ENCODE data around the gene TIGD1.

Gene TIGD1

DNA sequence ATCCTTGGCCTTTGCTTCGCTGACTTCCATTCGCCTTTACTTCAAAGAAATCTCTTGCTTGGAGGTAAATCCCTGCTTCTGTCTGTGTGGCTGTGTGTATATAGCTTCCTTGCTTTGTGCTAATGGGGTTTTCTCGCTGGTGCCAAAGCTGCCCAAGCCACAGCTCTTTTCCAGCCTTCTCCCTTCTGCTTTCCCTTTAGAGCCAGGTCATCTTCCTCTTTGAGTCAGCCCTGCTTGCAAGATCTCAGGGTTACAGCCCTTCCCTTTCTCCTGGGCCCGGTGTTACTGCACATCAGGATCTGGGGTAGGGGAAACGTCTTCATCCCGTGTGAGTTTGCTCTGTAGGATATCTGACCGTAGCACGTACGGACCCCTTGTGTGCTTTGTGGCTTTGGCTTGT, 19.2 kb upstream of the TIGD1 start:
- DNase-seq: no peak

DNA sequence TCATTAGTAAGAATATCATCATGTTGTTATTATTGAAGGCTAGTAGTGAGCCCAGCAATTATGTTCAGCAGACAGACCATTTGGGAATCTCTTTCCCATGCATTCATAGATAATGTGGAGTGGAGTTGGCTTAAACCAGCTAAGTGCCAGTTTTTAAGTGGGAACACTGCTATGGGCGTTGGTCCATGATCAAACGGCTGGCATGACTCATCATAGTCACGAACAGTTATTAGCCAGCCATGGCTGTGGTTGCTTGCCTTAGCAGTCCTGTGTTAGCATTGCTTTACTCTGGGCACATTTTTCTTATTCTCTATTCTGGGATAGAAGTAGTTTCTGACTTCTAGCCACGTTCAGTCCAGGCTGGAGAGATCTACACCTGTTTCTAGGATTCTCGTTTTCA, 17.8 kb upstream of the TIGD1 start:
- no peak for DNase-seq

DNA sequence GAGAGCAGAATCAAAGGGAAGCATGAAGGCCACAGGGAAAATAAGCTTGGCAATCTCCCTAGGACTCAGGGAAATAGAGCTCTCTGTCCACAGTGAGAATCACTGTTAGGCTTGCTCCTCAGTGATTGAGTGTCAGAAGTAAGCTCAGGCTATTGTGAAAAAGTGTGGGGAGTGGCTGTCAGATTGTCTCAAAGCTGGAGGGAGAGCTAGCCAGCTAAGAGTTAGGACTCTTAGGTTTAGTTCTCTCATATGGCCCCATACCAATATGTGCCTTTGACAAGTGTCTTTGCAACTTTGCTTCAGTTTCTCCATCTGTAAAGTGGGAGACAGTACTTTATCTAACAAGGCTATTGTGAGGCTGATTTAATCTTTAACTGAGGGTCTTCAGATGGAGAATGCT, 17.4 kb upstream of the TIGD1 start:
- no peak for DNase-seq

DNA sequence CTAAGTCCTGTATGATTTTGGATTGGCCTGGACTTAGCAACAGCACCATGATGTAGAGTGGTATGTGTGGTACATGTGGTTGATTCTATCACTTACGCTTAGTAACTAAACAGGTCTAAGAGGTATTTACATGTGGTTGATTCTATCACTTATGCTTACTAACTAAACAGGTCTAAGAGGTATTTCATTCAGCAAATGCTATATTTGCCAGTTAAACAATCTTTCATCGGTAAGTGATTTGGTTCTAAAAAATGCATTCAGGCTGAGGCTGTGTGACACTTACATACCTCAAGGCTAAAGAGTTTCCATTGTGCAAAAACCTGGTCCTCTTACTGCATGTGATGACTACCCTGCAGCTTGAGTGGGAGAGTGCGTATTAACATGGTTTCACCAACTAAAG, 13.2 kb upstream of the TIGD1 start:
- DNase-seq: no peak

DNA sequence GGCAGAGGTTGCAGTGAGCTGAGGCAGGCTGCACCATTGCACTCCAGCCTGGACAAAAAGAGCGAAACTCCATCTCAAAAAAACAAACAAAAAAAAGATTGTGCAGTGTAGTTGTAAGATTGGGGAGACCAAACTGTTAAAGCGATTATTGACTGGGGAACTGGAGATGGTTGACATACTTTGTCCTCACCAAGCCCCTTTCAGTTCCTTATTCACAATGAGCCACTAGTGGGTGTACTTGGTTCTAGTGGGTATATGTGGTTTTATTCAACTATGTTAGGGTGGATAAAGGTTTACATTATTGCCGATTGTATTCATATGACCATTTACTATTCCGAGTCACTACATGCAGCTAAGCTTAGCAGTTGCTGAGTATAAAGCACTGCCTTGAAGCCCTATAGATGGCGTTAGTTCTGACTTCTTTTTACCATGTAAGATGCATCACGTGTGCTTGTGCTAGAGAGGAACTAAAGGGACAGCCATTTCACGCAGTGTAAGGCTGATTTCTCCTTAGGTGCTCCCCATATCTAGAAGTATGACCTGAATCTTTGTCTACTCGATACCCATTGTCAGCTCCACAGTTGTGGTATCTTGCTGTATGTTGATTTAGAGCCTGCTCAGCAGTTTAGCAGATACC, 12.3 kb upstream of the TIGD1 start:
- DNase-seq: no peak

DNA sequence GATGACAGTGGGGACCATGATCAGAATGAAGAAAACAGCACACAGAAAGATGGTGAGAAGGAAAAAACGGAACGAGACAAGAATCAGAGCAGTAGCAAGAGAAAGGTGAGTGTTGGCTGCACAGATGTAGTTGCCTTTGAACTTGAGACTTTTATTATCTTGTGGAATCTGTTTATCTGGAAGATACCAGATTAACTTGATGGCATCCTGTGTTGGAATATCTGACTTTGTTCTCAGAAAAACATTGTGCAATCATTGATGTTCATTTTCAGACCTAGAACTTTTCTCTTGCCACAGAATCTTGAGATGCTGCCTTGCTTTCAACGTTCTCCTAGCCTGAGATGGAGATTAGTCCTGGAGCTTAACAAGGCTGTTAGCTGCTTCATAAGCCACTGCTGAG, 6.1 kb upstream of the TIGD1 start:
- no peak for DNase-seq

DNA sequence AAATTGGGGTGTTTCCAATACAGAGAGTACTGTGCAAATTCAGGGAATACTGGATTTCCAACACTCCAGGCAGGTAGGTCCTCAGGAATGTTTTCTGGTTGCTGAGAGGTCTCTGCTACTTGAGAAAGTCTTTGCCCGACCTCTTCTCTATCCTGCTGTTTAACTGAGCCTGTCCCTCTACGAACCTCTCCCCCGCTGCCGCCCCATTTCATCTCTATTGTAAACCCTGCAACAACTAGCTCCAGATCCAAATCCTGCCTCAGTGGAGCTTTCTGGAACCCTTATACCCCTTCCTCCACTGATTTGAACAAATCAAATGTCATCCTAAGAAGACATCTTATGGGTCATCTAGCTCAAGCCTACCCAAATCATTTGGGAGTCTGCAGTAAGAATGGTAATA, 1.4 kb upstream of the TIGD1 start:
- DNase-seq: no peak

DNA sequence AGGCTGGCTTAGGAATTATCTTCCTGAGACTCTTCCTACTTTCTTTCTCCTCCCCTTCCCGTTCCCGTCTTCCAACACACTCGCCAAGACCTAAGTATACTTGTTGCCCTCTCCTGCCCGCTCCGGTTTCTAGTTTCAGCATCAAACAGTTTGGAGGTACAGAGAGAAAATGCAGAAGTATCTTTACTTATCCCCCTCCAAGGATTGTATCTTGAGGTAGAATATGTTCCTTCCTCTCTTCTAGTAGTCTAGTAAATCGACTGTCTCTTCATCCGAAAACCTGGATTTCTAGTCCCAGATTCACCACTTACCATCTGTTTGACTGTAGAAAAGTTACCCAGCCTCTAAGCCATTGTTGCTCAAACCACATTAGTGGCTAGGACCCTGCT, 887 bp upstream of the TIGD1 start:
- peak; percentile 34 for DNase-seq

DNA sequence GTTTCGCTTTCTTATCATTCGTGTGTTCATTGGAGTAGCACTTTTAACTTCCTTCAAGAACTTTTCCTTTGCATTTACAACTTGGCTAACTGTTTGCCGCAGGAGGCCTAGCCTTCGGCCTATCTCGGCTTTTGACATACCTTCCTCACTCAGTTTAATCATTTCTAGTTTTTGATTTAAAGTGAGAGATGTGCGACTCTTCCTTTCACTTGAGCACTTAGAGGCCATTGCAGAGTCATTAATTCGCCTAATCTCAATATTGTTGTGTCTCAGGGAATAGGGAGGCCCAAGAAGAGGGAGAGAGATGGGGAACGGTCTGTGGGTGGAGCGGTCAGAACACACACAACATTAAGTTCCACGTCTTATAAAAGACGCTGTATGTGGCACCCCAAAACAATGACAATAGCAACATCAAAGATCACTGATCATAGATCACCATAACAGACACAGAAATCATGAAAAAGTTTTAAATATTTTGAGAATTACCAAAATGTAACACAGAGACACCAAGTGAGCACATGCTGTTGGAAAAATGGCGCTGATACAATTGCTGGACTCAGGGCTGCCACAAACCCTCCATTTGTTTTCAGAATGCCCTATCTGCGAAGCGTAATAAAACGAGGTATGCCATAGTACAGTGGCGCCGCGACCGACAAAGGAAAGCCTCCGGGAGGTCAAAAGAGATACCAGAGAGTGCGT, 553 bp downstream of the TIGD1 start:
- peak; percentile 42 for DNase-seq

DNA sequence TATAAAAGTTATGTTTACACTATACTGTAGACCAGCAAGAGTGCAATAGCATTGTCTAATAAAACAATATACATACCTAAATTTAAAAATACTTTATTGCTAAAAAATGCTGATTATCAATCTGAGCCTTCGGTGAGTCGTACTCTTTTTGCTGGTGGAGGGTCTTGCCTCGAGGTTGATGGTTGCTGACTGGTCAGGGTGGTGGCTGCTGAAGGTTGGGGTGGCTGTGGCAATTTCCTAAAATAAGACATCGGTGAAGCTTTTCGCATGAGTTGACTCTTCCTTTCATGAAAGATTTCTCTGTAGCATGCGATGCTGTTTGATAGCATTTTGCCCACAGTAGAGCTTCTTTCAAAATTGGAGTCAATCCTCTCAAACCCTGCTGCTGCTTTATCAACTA, 2.4 kb downstream of the TIGD1 start:
- no peak for DNase-seq

DNA sequence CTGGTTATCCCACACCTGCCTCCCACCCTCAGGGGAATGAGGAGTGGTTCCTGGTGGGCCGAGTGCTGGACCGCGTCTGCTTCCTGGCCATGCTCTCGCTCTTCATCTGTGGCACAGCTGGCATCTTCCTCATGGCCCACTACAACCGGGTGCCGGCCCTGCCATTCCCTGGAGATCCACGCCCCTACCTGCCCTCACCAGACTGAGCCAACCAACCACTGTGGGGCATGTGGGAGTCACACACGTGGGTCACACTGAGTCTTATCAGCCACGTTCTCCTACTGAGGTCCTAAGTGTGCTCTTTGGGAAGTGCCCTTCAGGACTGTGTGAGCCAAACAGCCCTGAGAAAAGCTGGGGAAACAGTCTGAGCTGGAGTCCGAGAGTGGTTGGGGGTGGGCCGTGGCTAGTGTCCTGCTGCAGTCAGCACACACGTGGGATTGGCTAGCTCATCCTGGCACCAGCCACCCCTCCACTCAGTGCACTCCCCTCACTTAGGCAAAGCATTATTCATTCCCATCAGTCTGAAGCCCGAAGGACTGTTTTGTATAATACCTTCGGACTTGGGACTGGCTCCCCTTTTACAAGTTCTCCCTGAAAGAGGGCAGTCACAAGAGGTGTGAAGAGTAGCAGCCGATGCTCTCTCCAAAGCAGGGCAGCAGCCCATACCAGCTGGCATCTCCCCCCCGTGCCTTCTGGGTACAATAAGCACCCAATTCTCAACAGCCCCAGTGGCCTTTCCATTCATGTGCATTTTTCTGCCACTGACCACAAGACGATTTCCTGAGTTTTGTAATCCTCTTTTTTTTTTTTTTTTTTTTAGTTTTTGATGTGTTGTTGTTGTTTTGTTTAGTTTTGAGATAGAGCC, 4.6 kb downstream of the TIGD1 start:
- no peak for DNase-seq

DNA sequence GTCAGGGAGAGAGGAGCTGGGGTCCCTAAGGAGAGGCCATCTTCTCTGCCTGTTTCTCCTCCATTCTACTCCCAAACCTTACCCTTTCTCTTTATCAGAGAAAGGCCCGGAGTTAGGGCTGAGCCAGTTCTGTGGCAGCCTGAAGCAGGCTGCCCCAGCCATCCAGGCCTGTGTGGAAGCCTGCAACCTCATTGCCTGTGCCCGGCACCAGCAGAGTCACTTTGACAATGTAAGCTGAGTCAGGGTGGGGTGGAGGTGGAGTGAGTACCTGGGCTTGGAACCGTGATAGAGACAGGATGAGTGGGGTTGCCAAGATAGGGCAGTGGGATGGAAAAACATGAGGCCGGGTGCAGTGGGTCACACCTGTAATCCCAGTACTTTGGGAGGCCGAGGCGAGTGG, 5.7 kb downstream of the TIGD1 start:
- no peak for DNase-seq

DNA sequence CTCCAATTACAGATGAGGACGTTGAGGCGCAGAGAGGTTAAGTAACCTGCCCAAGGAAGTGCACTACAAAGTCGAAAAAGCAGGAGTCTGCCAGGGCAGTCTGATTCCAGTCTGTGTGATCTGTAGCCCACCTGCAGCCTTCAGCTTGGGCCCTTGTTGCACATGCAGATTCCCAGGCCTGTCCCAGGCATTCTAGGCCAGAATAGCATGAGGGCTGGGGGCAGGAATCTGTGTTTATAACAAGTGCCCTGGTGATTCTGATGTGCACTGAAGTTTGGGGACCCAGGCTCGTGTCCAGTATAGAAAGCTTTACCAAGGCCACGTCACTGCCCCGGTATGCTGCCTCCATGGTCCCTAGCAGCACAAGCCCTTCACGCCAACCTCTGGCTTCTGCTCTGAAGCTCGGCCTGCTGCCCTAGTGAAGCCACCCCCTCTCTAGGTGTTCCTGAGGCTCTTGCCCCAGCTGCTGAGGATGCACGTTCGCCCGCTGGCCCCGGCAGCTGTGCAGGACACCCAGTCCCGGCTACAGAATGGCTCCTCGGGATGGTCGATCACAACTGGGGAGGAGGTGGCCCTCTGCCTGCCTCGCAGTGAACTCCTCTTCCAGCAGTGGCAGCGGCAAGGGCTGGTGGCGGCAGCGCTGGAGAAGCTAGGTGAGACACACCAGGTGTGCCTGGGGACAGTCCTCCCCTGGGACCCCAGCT, 6.3 kb downstream of the TIGD1 start:
- no peak for DNase-seq

DNA sequence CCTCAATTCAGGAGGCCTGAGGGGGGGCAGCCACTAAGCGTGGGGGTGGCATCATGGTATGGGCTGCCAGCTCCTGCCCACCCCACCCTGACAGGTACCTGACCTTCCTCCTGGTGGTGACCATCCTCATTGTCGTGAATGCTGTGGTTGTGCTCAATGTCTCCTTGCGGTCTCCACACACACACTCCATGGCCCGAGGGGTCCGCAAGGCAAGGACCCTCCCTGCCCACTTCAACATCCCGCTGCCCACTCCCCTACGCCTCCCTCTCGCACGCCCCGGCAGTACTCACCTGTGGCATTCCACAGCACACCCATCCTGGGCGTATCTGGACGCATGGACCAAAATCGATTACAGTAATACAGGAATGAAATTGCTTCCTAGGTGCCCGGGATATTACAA, 6.9 kb downstream of the TIGD1 start:
- DNase-seq: no peak

DNA sequence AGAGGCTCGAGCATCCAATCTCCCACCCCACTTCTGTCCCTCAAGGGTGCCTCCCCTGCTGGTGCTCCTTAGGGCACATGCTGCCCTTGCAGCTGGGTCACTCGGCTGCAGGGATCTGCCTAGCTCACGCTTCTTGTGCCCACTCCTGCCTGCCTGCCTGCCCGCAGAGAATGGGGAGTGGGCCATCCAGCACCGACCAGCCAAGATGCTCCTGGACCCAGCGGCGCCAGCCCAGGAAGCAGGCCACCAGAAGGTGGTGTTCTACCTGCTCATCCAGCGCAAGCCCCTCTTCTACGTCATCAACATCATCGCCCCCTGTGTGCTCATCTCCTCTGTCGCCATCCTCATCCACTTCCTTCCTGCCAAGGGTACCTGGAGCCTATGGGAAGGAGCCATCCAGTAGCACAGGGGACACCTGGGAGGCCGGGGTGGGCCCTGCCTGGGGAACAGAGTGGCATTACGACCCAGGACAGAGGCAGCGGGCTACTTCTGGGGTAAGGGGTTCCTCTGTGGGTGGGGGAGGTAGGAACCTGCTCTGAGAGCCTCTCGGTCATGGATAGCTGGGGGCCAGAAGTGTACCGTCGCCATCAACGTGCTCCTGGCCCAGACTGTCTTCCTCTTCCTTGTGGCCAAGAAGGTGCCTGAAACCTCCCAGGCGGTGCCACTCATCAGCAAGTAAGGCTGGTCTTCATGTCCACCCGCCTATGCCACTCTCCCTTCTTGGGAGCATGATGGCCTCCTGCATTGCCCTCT, 7.5 kb downstream of the TIGD1 start:
- no peak for DNase-seq

DNA sequence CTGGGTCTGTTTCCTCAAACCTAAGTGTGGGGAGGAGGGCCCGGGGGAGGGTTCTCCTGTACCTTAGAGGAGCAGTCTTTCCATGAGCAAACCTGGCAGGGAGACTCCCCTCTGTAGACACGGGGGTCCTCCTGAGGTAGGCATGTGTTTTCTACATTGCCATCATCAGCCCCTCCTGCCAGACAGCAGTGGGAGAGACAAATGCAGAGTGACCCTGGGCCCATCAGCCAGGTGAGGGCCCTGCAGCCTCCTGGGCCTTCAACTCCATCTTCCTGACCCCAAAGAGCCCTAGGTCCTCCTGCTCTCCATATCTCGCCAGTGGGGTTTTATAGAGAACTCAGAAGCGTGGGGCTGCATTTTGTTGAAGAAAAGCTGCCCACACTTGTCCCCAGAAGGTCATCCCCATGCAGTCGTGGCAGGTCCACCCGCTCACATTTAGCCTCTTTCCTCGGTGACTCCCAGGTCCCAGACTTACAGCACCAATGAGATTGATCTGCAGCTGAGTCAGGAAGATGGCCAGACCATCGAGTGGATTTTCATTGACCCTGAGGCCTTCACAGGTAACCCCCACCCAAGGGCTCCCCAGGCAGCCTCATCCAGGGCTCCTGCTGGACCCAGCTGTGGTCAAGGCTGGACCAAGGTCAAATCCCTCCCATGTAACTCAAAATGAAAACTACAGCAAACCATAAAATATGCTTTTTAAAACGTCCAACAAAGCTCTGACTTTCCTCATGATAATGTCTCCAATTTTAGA, 8.2 kb downstream of the TIGD1 start:
- DNase-seq: no peak

DNA sequence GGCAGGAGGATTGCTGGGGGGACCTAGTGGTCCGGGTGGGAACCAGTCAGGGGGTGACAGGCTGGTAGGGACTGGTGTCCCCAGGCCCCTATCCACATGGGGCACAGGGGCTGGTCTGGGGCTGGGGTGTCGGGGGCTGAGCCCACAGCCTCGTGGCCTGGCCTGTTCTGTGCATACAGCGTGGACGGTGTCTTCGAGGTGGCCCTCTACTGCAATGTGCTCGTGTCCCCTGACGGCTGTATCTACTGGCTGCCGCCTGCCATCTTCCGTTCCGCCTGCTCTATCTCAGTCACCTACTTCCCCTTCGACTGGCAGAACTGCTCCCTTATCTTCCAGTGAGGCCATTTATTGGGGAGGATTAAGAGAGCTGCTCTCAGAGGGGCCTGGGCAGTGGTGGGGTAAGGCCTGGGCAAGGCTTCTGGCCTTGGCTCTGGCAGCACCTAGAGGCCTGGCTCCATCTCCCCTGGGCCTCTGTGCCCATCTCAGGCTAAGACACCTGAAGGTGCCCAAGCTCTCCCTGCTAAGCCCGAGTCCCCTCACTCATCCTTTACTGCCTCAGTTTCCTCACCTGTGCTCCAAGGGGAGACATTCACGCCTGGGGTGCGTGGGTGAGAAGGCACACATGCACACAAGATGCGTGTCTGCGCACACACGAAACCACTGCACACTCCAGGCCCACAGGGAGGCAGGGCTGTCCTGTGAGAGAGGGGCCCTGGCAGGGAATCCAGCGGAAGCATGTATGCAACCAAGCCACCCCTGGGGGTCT, 9.0 kb downstream of the TIGD1 start:
- no peak for DNase-seq

DNA sequence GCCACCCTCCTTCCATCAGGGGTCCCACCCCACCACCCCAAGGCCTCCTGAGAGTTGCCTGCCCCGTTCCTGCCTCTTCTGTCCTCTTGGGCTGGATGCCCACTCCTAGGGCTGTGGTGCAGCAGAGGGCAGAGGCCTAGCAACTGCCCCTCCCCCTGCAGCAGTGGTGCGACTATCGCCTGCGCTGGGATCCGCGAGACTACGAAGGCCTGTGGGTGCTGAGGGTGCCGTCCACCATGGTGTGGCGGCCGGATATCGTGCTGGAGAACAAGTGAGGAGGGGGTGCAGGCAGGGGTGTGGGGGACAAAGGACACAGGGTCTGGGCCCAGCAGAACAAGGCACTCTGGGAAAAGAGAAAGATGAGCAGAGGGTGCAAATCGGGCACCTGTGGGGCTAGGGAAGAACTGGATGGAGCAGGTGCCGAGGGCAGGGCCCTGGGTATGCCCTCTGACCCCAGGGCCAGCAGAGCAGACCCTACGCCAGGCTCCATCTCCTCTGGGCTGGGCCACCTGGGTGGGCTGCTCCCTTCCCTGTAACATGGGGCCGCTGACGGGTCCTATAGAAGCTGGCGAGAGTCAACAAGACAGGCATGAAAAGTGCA, 9.8 kb downstream of the TIGD1 start:
- DNase-seq: no peak

DNA sequence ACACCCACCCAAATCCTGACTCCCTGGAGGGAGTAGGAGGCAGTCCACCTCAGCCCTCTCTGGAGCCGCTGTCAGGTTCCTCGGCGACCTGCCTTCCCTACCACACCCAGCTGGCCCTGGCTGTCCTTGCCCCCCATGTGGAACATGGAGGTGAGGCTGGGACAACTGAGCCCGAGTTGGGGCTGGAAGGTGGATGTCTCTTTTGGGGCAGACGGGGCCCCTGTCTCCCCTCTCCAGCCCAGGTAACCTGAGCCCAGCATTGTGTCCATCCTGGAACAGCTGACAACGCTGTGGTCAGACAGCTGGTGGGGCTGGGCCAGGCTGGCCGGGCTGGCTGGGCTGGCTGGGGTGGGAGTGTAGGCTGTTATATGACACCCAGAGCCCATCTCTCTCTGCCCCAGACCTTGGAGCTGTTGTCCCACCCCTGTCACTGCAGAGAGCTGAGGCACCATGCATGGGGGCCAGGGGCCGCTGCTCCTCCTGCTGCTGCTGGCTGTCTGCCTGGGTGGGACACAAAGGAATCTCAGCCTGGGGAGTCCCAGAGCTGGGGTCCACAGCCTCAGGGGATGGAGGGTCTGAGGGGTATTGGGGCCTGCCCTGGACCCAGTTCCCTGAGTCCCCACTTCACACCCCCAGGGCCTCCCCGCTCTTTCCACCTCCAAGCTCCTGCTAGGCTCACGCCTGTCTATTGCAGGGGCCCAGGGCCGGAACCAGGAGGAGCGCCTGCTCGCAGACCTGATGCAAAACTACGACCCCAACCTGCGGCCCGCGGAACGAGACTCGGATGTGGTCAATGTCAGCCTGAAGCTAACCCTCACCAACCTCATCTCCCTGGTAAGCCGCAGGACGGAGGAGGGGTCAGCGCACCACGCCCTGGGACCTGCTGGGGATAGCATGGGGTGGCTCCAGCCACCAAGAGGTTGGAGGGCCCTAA, 10.8 kb downstream of the TIGD1 start, which contains the start of gene CHRNG:
CHRNG (plus strand) TSS at position 395 of the 934 bp plus-strand sequence; CDS start at position 451, 56 bp downstream.
- no peak for DNase-seq

Data from DMS79 treated with DMSO at 0.1 percent for 48 hours (cell line).